HepG2 (cell line): Measurements from ENCODE around the gene SLC6A17. TPM values are rescaled to one million over a fixed set of nuclear protein-coding genes. Genes with fewer than 3 reads are reported as not detected.

Experiments used
- ATAC-seq: fragments of 200-7000 bp; cut with Tn5 transposase; 3 replicates; pipeline ENCODE4 v1.9.1; 2020; ENCODE audit warnings: mild to moderate bottlenecking, moderate library complexity
- BruUV-seq: library from RNA; stranded (reverse); fragments of 400-500 nt; replicated peaks from 2 replicates; lab custom pipeline; 2021; lab: Mats Ljungman, UMichigan
- CTCF ChIA-PET: fragments of 300-600 bp; formaldehyde crosslinking; extraction: SDS; loops from one replicate; lab custom pipeline; 2021; ENCODE audit warnings: low total read pairs, inconsistent platforms, low intra/inter-chr PET ratio; lab: Yijun Ruan, JAX
- POLR2A ChIA-PET: fragments of 350-600 bp; sonication (Branson Sonifier 250); formaldehyde crosslinking; loops from one replicate; lab custom pipeline; 2020; ENCODE audit warnings: antibody characterized with exemption, inconsistent platforms; lab: Yijun Ruan, JAX
- DNase-seq: peaks from one replicate; pipeline ENCODE4 v3.0.0-alpha.2; 2015; ENCODE audit warnings: low spot score
- FAIRE-seq: peaks from 3 replicates; lab custom pipeline; 2011; peaks lifted over from hg19 to GRCh38; lab: Jason Lieb, UNC
- H2AFZ ChIP-seq: one replicate; pipeline ENCODE4 v1.6.1; 2011; ENCODE audit warnings: low read length, inconsistent platforms
- H3K27ac ChIP-seq: fragments of 300-600 bp; 3 replicates; pipeline ENCODE4 v1.8.0; 2011; ENCODE audit warnings: mixed run types, mild to moderate bottlenecking, mixed read lengths, low read length, inconsistent platforms; ENCODE audit not compliant: insufficient read depth; ENCODE audit errors: extremely low read length
- H3K27me3 ChIP-seq, 2 experiments: fragments of 200-600 bp in 1 of 2; 2 replicates in 1 of 2; 3 replicates in 1 of 2; pipeline versions ENCODE4 v1.6.0 to v1.8.0; 2011; ENCODE audit warnings: low read length in 2 of 2, mild to moderate bottlenecking in 2 of 2, moderate library complexity in 2 of 2, inconsistent platforms in 1 of 2; ENCODE audit not compliant: insufficient read depth in 2 of 2, control insufficient read depth in 1 of 2
- H3K36me3 ChIP-seq, 2 experiments: fragments of 200-600 bp in 1 of 2; replicated peaks in 1 of 2; 2 replicates in 1 of 2; 3 replicates in 1 of 2; pipeline versions ENCODE4 v1.5.1 to v1.8.0; 2011; ENCODE audit warnings: low read length in 2 of 2, inconsistent platforms in 1 of 2; ENCODE audit not compliant: insufficient read depth in 2 of 2, control insufficient read depth in 1 of 2
- H3K4me1 ChIP-seq: 2 replicates; pipeline ENCODE4 v1.5.1; 2012; ENCODE audit warnings: low read length, inconsistent platforms; ENCODE audit not compliant: insufficient read depth
- H3K4me2 ChIP-seq: 2 replicates; pipeline ENCODE4 v1.6.0; 2011; ENCODE audit warnings: low read depth, low read length, inconsistent platforms
- H3K4me3 ChIP-seq, 3 experiments: fragments of 200-600 bp in 1 of 3; sonication (generic), shearing (Covaris generic) in 1 of 3; replicated peaks in 1 of 3; 2 replicates each; pipeline ENCODE4 v1.5.1; 2011 to 2016; ENCODE audit warnings: low read length in 3 of 3, inconsistent platforms in 2 of 3, low read depth in 2 of 3, mild to moderate bottlenecking in 2 of 3, control low read depth in 1 of 3, mixed read lengths in 1 of 3; ENCODE audit not compliant: insufficient read depth in 1 of 3
- H3K79me2 ChIP-seq: one replicate; pipeline ENCODE4 v1.6.1; 2011; ENCODE audit warnings: low read length, inconsistent platforms; ENCODE audit not compliant: insufficient read depth
- H3K9ac ChIP-seq: 2 replicates; pipeline ENCODE4 v1.6.0; 2011; ENCODE audit warnings: mild to moderate bottlenecking, low read depth, low read length, inconsistent platforms; ENCODE audit not compliant: insufficient read depth
- H3K9me3 ChIP-seq: 2 replicates; pipeline ENCODE4 v1.5.1; 2012; ENCODE audit warnings: mild to moderate bottlenecking, low read length
- H4K20me1 ChIP-seq: 2 replicates; pipeline ENCODE4 v1.6.0; 2011; ENCODE audit warnings: inconsistent platforms, mild to moderate bottlenecking, low read length, moderate library complexity; ENCODE audit not compliant: insufficient read depth
- EZH2 ChIP-seq: conservative IDR thresholded peaks from 2 replicates; pipeline ENCODE4 v1.6.1; 2012; ENCODE audit warnings: mild to moderate bottlenecking, low read depth, low read length, moderate library complexity
- MATR3 ChIP-seq: sonication (generic); formaldehyde crosslinking; IDR thresholded peaks from 2 replicates; pipeline ENCODE4 v1.4.0; 2020; ENCODE audit warnings: missing genetic modification reagents
- MED13 ChIP-seq: sonication (generic); formaldehyde crosslinking; IDR thresholded peaks from 2 replicates; pipeline ENCODE4 v1.5.0; 2020; ENCODE audit warnings: missing genetic modification reagents
- TARDBP ChIP-seq: sonication (generic); formaldehyde crosslinking; IDR thresholded peaks from 2 replicates; pipeline ENCODE4 v1.8.0; 2022; ENCODE audit warnings: mild to moderate bottlenecking, missing genetic modification reagents
- ZBTB20 ChIP-seq: sonication (generic); formaldehyde crosslinking; IDR thresholded peaks from 2 replicates; pipeline ENCODE4 v1.8.1; 2023; ENCODE audit warnings: missing genetic modification reagents, low read depth, mild to moderate bottlenecking, borderline replicate concordance
- ZBTB40 ChIP-seq, 2 experiments: fragments of 450-650 bp in 1 of 2; sonication (generic) in 1 of 2; formaldehyde crosslinking in 1 of 2; IDR thresholded peaks; 2 replicates each; pipeline versions ENCODE4 v1.6.1 to v1.8.0; 2016 to 2022; ENCODE audit warnings: antibody characterized with exemption in 1 of 2, mild to moderate bottlenecking in 1 of 2, missing genetic modification reagents in 1 of 2
- WGBS: methylation state at CpG from one replicate; pipeline ENCODE4 v1.1.6; 2017; ENCODE audit warnings: low lambda C conversion rate; 5-methylcytosine and 5-hydroxymethylcytosine counted together
- in situ Hi-C: cut with HindIII; loops from 2 replicates; pipeline ENCODE4 v1.10.0; 2017; ENCODE audit warnings: low pct_unique_long_range_greater_than_20kb; ENCODE audit not compliant: extremely low pct_ligation_motif_present
- intact Hi-C: fragments of 100-400 bp; cut with micrococcal nuclease; formaldehyde crosslinking; loops from one replicate; pipeline ENCODE4 v1.10.0; 2022; ENCODE audit not compliant: unreplicated experiment
- polyA plus RNA-seq, 8 experiments: library from polyadenylated mRNA; depleted of rRNA in 3 of 8; stranded (reverse) in 7 of 8; unstranded in 1 of 8; fragments of >200 nt; fragmentation: Illumina TruSeq in 4 of 8; extraction: Trizol in 4 of 8; gene quantifications; 2 replicates each; pipeline versions ENCODE4 v1.2.1 to v1.2.3, GENCODE V29; 2011 to 2016; ENCODE audit warnings: low read depth in 4 of 8, missing spikeins in 1 of 8, mixed read lengths in 1 of 8; ENCODE audit not compliant: insufficient read depth in 1 of 8
- total RNA-seq, 5 experiments: library from RNA; depleted of rRNA; stranded (reverse); fragments of >200 nt; fragmentation: Illumina TruSeq; extraction: Trizol; gene quantifications; 2 replicates each; pipeline ENCODE4 v1.2.3, GENCODE V29; 2016; ENCODE audit warnings: low read depth in 1 of 5

SLC6A17 gene
- total and polyA plus RNA-seq, 2 of the 13 experiments (the other 11 are each of a cell fraction or from before 2014, with no cell fraction given), result not detected

GRCh38 chr1:110239441-110240430 lies 89.4 kb downstream of the SLC6A17 start:
- no peak overlapping the region for H3K27ac ChIP-seq
- H3K27me3 ChIP-seq, result peaks cover 5 to 37% of the 10 kb centered on the region in 2 experiments; a peak in 3 of 5 replicates
- no peak for FAIRE-seq
- no peak overlapping the region for H3K9ac ChIP-seq
- no peak overlapping the region for H3K4me2 ChIP-seq
- no TSS peak for BruUV-seq
- intact Hi-C loops, result no loop called here
- ATAC-seq, result no peak
- CTCF ChIA-PET, result no interaction called here
- H4K20me1 ChIP-seq, result no peaks in the 10 kb centered on the region
- no peaks in the 10 kb centered on the region for H3K4me1 ChIP-seq
- POLR2A ChIA-PET, result no interaction called here
- WGBS, result 8% methylated on average over 11 of the region's 11 CpGs
- H3K4me3 ChIP-seq, result no peak overlapping the region
- in situ Hi-C loops, result no loop called here
- H3K79me2 ChIP-seq, result no peaks in the 10 kb centered on the region
- no peak for DNase-seq
- H3K36me3 ChIP-seq, result no peaks in the 10 kb centered on the region
- no peak overlapping the region for H2AFZ ChIP-seq
- no peaks in the 10 kb centered on the region for H3K9me3 ChIP-seq
- TF ChIP-seq MED13 (CRISPR knock-in tag) (no peak), TARDBP (CRISPR knock-in tag) (no peak), MATR3 (CRISPR knock-in tag) (no peak), ZBTB20 (no peak), ZBTB40 (IDR thresholded peaks at IDR 0.05) (no peak), ZBTB40 (CRISPR knock-in tag; IDR thresholded peaks at IDR 0.05) (no peak), EZH2 (no peak)
